Bronchial epithelial cell (primary cell): Measurements from ENCODE around the gene LYG2. TPM values are rescaled to one million over a fixed set of nuclear protein-coding genes. Genes with fewer than 3 reads are reported as not detected.
A peak's percentile ranks its signal among the peaks of the same experiment; 100 is the strongest.
"Not testable (repeated sequence)": the region's sequence is repeated elsewhere in the genome, so short reads cannot be mapped to it uniquely, and the experiment has no call there.

Experiments
- DNase-seq: peaks from one replicate; pipeline ENCODE4 v3.0.0-alpha.2; 2010; ENCODE audit warnings: low read depth
- FAIRE-seq: peaks from 2 replicates; lab custom pipeline; 2011; peaks lifted over from hg19 to GRCh38; lab: Jason Lieb, UNC
- H3K27me3 ChIP-seq: 2 replicates; pipeline ENCODE4 v1.5.1; 2011; ENCODE audit warnings: low read length; ENCODE audit not compliant: control insufficient read depth, insufficient read depth
- H3K36me3 ChIP-seq: 2 replicates; pipeline ENCODE4 v1.5.1; 2011; ENCODE audit warnings: low read length; ENCODE audit not compliant: control insufficient read depth, insufficient read depth
- H3K4me3 ChIP-seq: 2 replicates; pipeline ENCODE4 v1.5.1; 2011; ENCODE audit warnings: mild to moderate bottlenecking, low read depth, low read length, control low read depth
- CTCF ChIP-seq: IDR thresholded peaks from 2 replicates; pipeline ENCODE4 v1.5.1; 2011; ENCODE audit warnings: mild to moderate bottlenecking, moderate library complexity, low read length, control low read depth, inconsistent platforms; ENCODE audit not compliant: insufficient read depth, severe bottlenecking
- total RNA-seq: library from RNA; depleted of rRNA; stranded (reverse); fragments of >200 nt; gene quantifications from 2 replicates; pipeline ENCODE4 v1.2.1, GENCODE V29; 2014

LYG2 gene
- total RNA-seq, 1 donor from 2014 or later, result not detected

GRCh38 chr2:99198103-99198841 is 57.2 kb downstream of the LYG2 start:
- peak; percentile 35 for DNase-seq
- no peaks in the 10 kb centered on the region for H3K27me3 ChIP-seq
- no peak overlapping the region for H3K4me3 ChIP-seq
- H3K36me3 ChIP-seq, result peaks cover 4% of the 10 kb centered on the region
- FAIRE-seq, result no peak
- no peak for TF ChIP-seq CTCF

GRCh38 chr2:99192364-99192763 is 63.1 kb downstream of the LYG2 start:
- FAIRE-seq, H3K27me3 ChIP-seq, DNase-seq, H3K4me3 ChIP-seq, H3K36me3 ChIP-seq: not testable (repeated sequence)

Other genes with a start within 250 kb of the LYG2 start
- gene C2orf15, start 114.0 kb downstream of the LYG2 start, total RNA-seq, result 0.90 and 1.1 TPM in 2 replicates
- gene TSGA10, start 100.7 kb downstream of the LYG2 start, total RNA-seq, result 3.4 and 8.4 TPM in 2 replicates
- 4.2 and 4.5 TPM in 2 replicates for gene LIPT1, start 100.7 kb downstream of the LYG2 start, total RNA-seq
- 17.9 and 32.0 TPM in 2 replicates for gene MITD1, start 74.6 kb downstream of the LYG2 start, total RNA-seq
- 21.5 and 22.6 TPM in 2 replicates for gene MRPL30, start 74.5 kb downstream of the LYG2 start, total RNA-seq
- 0.26 and 0.77 TPM in 2 replicates for gene LYG1, start 45.5 kb upstream of the LYG2 start, total RNA-seq
- 53.6 and 58.2 TPM in 2 replicates for gene TXNDC9, start 80.7 kb upstream of the LYG2 start, total RNA-seq
- gene EIF5B, start 81.7 kb upstream of the LYG2 start, total RNA-seq, result 21.3 and 23.9 TPM in 2 replicates
- gene REV1, start 234.4 kb upstream of the LYG2 start, total RNA-seq, result 38.2 and 44.8 TPM in 2 replicates